Testis (tissue), 3 donors: ENCODE measurements around the gene TEX28. TPM values are rescaled to one million over a fixed set of nuclear protein-coding genes. Genes with fewer than 3 reads are reported as not detected.
"Not testable (repeated sequence)": the region's sequence is repeated elsewhere in the genome, so short reads cannot be mapped to it uniquely, and the experiment has no call there.

Source experiments
- DNase-seq: peaks from one replicate; pipeline ENCODE4 v3.0.0-alpha.2; 2019
- H3K27ac ChIP-seq, 2 donors: fragments of 200-600 bp; sonication (generic); one replicate each; pipeline ENCODE4 v1.5.1; 2019
- H3K27me3 ChIP-seq: fragments of 200-600 bp; sonication (generic); one replicate; pipeline ENCODE4 v1.5.1; 2019
- H3K36me3 ChIP-seq: fragments of 200-600 bp; sonication (generic); one replicate; pipeline ENCODE4 v1.5.1; 2017; ENCODE audit warnings: low read depth; ENCODE audit errors: missing control alignments
- H3K4me1 ChIP-seq: fragments of 200-600 bp; sonication (generic); one replicate; pipeline ENCODE4 v1.5.1; 2019
- H3K4me3 ChIP-seq, 2 donors: fragments of 200-600 bp; sonication (generic); one replicate each; pipeline ENCODE4 v1.5.1; 2017 to 2019
- H3K9me3 ChIP-seq: fragments of 200-600 bp; sonication (generic); one replicate; pipeline ENCODE4 v1.5.1; 2017
- WGBS, 2 donors: methylation state at CpG; one replicate each; pipeline ENCODE4 v1.1.5; 2018; 5-methylcytosine and 5-hydroxymethylcytosine counted together
- intact Hi-C: fragments of 100-400 bp; cut with DNase I; formaldehyde crosslinking; loops from one replicate; pipeline ENCODE4 v1.15.1; 2023; ENCODE audit warnings: low total_unique reads
- polyA plus RNA-seq: library from polyadenylated mRNA; stranded (reverse); fragments of 350-450 nt; fragmentation: Illumina TruSeq; extraction: RNeasy Lipid Tissue Mini Kit (QIAGEN cat#74804); gene quantifications from one replicate; pipeline ENCODE4 v1.2.3, GENCODE V29; 2014; ENCODE audit warnings: low read depth, low replicate concordance; ENCODE audit not compliant: insufficient read depth
- total RNA-seq, 2 donors: library from RNA; depleted of rRNA; stranded (reverse); fragments of >200 nt; gene quantifications; one replicate each; pipeline ENCODE4 v1.2.3, GENCODE V29; 2016

The TEX28 gene
- total and polyA plus RNA-seq, 3 donors from 2014 or later, result 4.2 to 9.0 (median 6.4) TPM

DNA sequence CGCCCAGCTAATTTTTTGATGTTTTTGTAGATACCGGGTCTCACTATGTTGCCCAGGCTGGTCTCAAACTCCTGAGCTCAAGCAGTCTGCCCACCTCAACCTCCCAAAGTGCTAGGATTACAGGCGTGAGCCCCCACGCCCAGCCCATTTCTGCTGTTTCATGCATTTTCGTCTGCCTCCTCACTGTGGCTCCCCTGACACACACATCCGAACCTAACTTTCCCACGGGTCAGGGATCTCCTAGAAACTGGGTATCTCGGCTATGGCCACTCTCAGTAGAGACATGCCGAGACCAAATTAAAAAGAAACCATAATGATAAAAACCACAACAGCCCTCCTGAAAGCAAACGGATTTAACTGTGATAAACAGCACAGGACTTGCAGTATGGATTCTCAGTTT lies 46.8 kb downstream of the TEX28 start:
- WGBS, 2 donors, result no CpG with 5 or more reads among the region's 10 CpGs

DNA sequence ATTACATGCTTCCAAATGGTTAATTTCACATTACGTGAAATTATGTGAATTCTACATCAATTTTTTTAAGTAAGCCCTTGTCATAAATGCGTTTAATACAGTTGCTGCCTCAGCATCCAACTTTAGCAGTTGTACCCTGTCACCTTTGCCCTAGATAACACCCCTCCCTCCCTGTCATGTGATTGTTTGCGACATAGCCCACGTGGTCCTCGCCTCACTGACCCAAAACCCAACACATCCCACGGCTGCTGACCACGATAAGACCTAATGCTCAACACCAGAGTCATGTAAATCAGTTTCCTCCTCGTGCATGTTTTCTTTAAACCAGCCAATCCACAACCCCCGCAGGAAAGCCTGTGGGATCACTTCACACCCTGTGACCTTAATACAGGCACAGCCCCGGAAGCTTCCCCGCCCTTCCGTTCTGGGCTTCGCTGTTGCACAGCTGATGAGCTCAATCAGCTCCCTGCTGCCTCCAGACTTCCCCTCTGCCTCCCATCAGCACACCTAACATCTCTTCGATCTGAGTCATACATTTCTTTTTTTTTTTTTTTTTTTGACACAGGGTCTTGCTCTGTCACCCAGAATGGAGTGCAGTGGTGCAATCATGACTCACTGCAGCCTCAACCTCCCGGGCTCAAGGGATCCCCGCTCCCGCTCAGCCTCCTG lies 47.4 kb downstream of the TEX28 start:
- 33% methylated on average over 1 of the region's 17 CpGs; no CpG with 5 or more reads in 1 of the 2 donors for WGBS, 2 donors
- DNase-seq, H3K27me3 ChIP-seq, H3K9me3 ChIP-seq, H3K4me1 ChIP-seq, H3K4me3 ChIP-seq, H3K36me3 ChIP-seq, H3K27ac ChIP-seq, intact Hi-C loops: not testable (repeated sequence)

More for the DNA sequence above, 46.8 kb downstream of the TEX28 start:
- H3K27ac ChIP-seq, H3K27me3 ChIP-seq, H3K4me1 ChIP-seq, H3K36me3 ChIP-seq, H3K4me3 ChIP-seq, intact Hi-C loops, DNase-seq, H3K9me3 ChIP-seq: not testable (repeated sequence)

DNA sequence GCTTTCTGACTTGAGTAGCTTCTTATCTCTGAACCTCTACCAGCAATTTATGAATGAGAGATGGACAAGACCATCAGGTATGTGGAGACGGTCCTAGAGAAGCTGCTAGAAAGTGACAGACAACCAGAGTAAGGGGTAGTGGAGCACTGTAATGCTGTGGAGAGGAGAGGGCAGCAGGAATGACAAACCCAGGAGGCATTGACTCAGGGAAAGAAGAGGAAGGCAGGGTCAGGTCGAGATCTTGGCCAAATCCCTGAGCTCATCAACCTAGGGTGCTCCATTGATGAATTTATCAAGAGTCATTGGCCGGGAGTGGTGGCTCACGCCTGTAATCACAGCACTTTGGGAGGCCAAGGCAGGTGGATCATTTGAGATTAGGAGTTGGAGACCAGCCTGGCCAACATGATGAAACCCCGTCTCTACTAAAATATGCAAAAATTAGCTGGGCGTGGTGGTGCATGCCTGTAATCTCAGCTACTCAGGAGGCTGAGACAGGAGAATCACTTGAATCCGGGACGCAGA lies 54.9 kb downstream of the TEX28 start:
- H3K4me3 ChIP-seq, intact Hi-C loops, H3K4me1 ChIP-seq, H3K36me3 ChIP-seq, H3K27ac ChIP-seq, DNase-seq, H3K27me3 ChIP-seq, H3K9me3 ChIP-seq: not testable (repeated sequence)
- WGBS, 2 donors, result 92% methylated on average over 4 to 6 of the region's 8 CpGs

DNA sequence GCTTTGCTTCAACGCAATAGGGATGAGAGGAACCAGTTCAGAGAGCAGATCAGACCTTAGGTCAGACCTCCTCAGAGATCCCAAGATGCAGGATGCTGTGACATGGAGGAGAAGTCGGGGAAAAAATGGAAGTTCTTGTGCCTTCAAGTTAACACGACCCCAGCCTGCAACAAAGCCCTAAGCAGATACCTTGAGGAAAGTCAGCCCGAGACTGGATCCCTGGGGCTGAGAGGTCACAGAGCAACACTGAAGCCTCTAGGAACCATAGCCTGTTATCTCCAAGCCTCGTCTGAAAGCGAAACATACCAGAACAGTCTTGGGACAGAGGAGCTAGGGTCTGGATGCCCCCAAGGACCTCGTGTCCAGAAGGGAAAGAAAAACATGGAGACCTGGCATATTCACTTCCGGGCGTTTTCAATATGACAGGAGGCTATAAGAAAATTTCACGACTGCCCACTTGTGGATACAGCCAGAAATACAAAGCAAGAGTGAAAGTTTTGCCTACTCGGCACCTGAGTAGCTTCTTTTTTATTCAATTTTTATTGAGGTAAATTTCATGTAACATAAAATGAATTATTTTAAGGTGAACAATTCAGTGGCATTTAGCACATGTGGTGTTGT lies 55.9 kb downstream of the TEX28 start:
- DNase-seq, H3K4me3 ChIP-seq, H3K9me3 ChIP-seq, H3K36me3 ChIP-seq, H3K27ac ChIP-seq, H3K27me3 ChIP-seq, H3K4me1 ChIP-seq, intact Hi-C loops: not testable (repeated sequence)
- WGBS, 2 donors, result 83% methylated on average over 1 of the region's 11 CpGs; no CpG with 5 or more reads in 1 of the 2 donors

DNA sequence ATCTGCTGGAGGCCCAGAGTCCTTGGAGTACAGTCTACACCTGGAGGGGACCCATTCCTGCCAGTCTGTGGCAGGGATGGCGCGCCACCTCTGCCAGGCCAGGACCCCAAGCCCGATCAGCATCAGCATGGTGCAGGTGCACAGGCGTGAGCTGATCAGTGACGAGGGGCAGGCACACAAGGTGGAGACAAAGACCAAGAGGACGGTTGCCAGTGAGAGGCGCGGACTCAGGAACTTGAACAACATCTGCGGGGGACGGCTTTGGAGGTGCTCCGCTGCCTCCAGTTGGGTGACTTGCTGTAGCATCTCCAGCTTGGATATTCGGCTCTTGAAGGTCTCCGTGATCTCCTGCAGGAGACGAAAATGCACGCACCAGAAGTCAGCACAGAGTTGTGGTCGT lies 61.3 kb downstream of the TEX28 start:
- intact Hi-C loops, H3K9me3 ChIP-seq: not testable (repeated sequence)
- WGBS, 2 donors, result no CpG with 5 or more reads among the region's 16 CpGs

DNA sequence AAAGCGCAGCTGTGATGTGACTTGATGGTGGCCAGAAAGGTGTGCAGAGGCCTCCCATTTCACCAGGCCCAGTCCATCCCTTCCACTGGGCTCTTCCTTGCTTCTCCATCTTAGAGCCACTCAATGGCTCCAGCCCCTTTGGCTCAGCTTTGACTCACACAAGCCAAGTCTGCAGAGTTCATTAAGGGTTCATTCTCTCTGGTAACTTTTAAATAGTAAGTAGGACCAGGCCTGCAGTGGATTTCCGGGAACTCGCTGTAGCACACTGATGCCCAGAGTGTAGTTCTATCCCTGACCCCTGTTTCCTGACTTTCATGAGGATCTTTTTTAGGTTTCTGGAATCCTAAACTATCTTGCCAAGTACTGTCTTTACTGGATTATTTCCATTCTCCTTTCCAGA lies 63.5 kb downstream of the TEX28 start:
- H3K36me3 ChIP-seq, DNase-seq, H3K27ac ChIP-seq, H3K27me3 ChIP-seq, H3K9me3 ChIP-seq, intact Hi-C loops, H3K4me3 ChIP-seq, H3K4me1 ChIP-seq: not testable (repeated sequence)
- no CpG with 5 or more reads among the region's 3 CpGs for WGBS, 2 donors

More for the DNA sequence above, 61.3 kb downstream of the TEX28 start:
- not testable (repeated sequence) for H3K27ac ChIP-seq, H3K36me3 ChIP-seq, DNase-seq, H3K4me1 ChIP-seq, H3K27me3 ChIP-seq, H3K4me3 ChIP-seq

DNA sequence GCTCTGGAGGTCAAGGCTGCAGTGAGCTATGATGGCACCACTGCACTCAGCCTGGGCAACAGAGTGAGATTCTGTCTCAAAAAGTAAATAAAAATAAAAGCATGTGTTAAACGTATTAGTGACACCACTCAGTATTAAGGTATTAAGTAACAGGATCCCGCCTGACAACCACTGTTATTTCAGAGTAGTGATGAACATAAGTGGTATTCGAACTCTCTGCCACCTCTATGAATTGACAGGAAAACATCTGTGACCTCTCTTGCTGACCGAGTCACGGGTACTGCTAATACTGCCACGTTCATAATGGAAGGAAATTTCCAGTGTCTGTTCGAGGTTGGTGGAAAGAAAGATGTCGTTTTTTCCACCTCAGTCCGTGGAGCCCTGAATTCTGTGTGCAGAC lies 68.2 kb downstream of the TEX28 start:
- H3K9me3 ChIP-seq, intact Hi-C loops, H3K27me3 ChIP-seq, H3K36me3 ChIP-seq, H3K4me3 ChIP-seq, H3K27ac ChIP-seq, DNase-seq, H3K4me1 ChIP-seq: not testable (repeated sequence)
- no CpG with 5 or more reads among the region's 9 CpGs for WGBS, 2 donors

DNA sequence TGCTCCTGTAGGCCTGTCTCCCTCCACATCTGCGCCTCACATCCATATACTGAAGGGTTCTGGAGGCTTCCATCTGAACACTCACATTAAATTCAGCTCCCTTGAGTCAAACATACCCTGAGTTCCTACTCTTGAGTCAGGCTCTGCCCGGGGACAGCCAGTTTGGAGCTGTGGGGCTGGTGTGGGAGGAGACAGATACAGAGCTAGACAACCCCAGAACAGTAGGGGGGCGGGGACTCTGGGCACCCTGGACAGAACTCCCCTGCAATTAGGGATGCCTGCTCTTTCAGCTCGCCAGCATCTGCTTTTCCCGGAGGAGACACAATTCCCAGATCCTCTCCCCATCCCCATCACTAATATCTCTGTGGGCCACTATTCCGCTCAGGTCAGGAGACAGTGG lies 69.6 kb downstream of the TEX28 start:
- H3K4me1 ChIP-seq, H3K27ac ChIP-seq, H3K36me3 ChIP-seq, H3K27me3 ChIP-seq, intact Hi-C loops, DNase-seq, H3K9me3 ChIP-seq, H3K4me3 ChIP-seq: not testable (repeated sequence)
- no CpG with 5 or more reads among the region's 6 CpGs for WGBS, 2 donors

Other genes with a start within 250 kb of the TEX28 start
- 10 to 100 TPM; 85.4 to 86.4 TPM for gene MECP2, start 197.4 kb downstream of the TEX28 start, total RNA-seq
- gene MECP2, start 197.4 kb downstream of the TEX28 start, polyA plus RNA-seq, result 25.0 TPM
- gene OPN1LW, start 150.9 kb downstream of the TEX28 start, total RNA-seq, result under 1 TPM in 1 of 2 donors, not detected in 1; 0.31 TPM
- gene OPN1LW, start 150.9 kb downstream of the TEX28 start, polyA plus RNA-seq, result not detected
- gene OPN1MW, start 112.5 kb downstream of the TEX28 start, total RNA-seq, result not detected
- gene OPN1MW, start 112.5 kb downstream of the TEX28 start, polyA plus RNA-seq, result not detected
- gene OPN1MW2, start 75.4 kb downstream of the TEX28 start, total RNA-seq, result not detected
- gene OPN1MW2, start 75.4 kb downstream of the TEX28 start, polyA plus RNA-seq, result not detected
- not detected for gene OPN1MW3, start 37.5 kb downstream of the TEX28 start, total RNA-seq
- gene OPN1MW3, start 37.5 kb downstream of the TEX28 start, polyA plus RNA-seq, result not detected
- 100 to 1,000 TPM; 224 to 268 TPM for gene TKTL1, start 671 bp upstream of the TEX28 start, total RNA-seq
- gene TKTL1, start 671 bp upstream of the TEX28 start, polyA plus RNA-seq, result 233 TPM
- 100 to 1,000 TPM; 400 to 532 TPM for gene FLNA, start 79.5 kb upstream of the TEX28 start, total RNA-seq
- 474 TPM for gene FLNA, start 79.5 kb upstream of the TEX28 start, polyA plus RNA-seq
- 10 to 100 TPM; 65.6 to 69.6 TPM for gene EMD, start 84.2 kb upstream of the TEX28 start, total RNA-seq
- 74.2 TPM for gene EMD, start 84.2 kb upstream of the TEX28 start, polyA plus RNA-seq
- gene RPL10, start 103.3 kb upstream of the TEX28 start, total RNA-seq, result 1,000 to 10,000 TPM in 1 of 2 donors, 100 to 1,000 TPM in 1; 925 to 1,913 TPM
- gene RPL10, start 103.3 kb upstream of the TEX28 start, polyA plus RNA-seq, result 1,423 TPM
- gene DNASE1L1, start 114.1 kb upstream of the TEX28 start, total RNA-seq, result 10 to 100 TPM; 36.5 to 42.2 TPM
- 18.5 TPM for gene DNASE1L1, start 114.1 kb upstream of the TEX28 start, polyA plus RNA-seq
- 10 to 100 TPM; 32.1 to 48.7 TPM for gene TAFAZZIN, start 116.4 kb upstream of the TEX28 start, total RNA-seq
- 11.8 TPM for gene TAFAZZIN, start 116.4 kb upstream of the TEX28 start, polyA plus RNA-seq
- 100 to 1,000 TPM in 1 of 2 donors, 10 to 100 TPM in 1; 95.1 to 158 TPM for gene ATP6AP1, start 133.6 kb upstream of the TEX28 start, total RNA-seq
- 119 TPM for gene ATP6AP1, start 133.6 kb upstream of the TEX28 start, polyA plus RNA-seq
- 100 to 1,000 TPM; 158 to 162 TPM for gene GDI1, start 142.0 kb upstream of the TEX28 start, total RNA-seq
- gene GDI1, start 142.0 kb upstream of the TEX28 start, polyA plus RNA-seq, result 118 TPM
- gene FAM50A, start 149.0 kb upstream of the TEX28 start, total RNA-seq, result 10 to 100 TPM; 38.4 to 38.5 TPM
- 29.6 TPM for gene FAM50A, start 149.0 kb upstream of the TEX28 start, polyA plus RNA-seq
- 10 to 100 TPM; 37.3 to 63.5 TPM for gene PLXNA3, start 163.2 kb upstream of the TEX28 start, total RNA-seq
- gene PLXNA3, start 163.2 kb upstream of the TEX28 start, polyA plus RNA-seq, result 24.7 TPM
- gene LAGE3, start 184.2 kb upstream of the TEX28 start, total RNA-seq, result 10 to 100 TPM; 29.1 to 30.9 TPM
- gene LAGE3, start 184.2 kb upstream of the TEX28 start, polyA plus RNA-seq, result 12.4 TPM
- 10 to 100 TPM; 16.8 to 18.9 TPM for gene UBL4A, start 191.5 kb upstream of the TEX28 start, total RNA-seq
- 13.3 TPM for gene UBL4A, start 191.5 kb upstream of the TEX28 start, polyA plus RNA-seq
- gene SLC10A3, start 195.5 kb upstream of the TEX28 start, total RNA-seq, result 10 to 100 TPM; 25.0 to 26.5 TPM
- 22.4 TPM for gene SLC10A3, start 195.5 kb upstream of the TEX28 start, polyA plus RNA-seq
- 10 to 100 TPM; 24.7 to 41.1 TPM for gene FAM3A, start 221.1 kb upstream of the TEX28 start, total RNA-seq
- 24.0 TPM for gene FAM3A, start 221.1 kb upstream of the TEX28 start, polyA plus RNA-seq